ENCODE results near the gene DNAJB11. TPM values are rescaled to one million over a fixed set of nuclear protein-coding genes. Genes with fewer than 3 reads are reported as not detected.

Gene DNAJB11
- total RNA-seq, 4 donors from 2014 or later = 28.1 to 38.2 (median 31.7) TPM

- TF ChIP-seq CTCF (IDR thresholded peaks at IDR 0.05; ENCODE audit: low read depth) = no peak
Observed at GRCh38 chr3:186582541-186582940, 12.0 kb downstream of the DNAJB11 start.

- TF ChIP-seq CTCF (IDR thresholded peaks at IDR 0.05; ENCODE audit: low read depth) = no peak
Observed at GRCh38 chr3:186583831-186584230, 13.3 kb downstream of the DNAJB11 start.

- TF ChIP-seq CTCF (IDR thresholded peaks at IDR 0.05; ENCODE audit: low read depth) = no peak
Observed at GRCh38 chr3:186587183-186587582, 16.7 kb downstream of the DNAJB11 start.

- TF ChIP-seq CTCF (IDR thresholded peaks at IDR 0.05; ENCODE audit: low read depth) = no peak
Observed at GRCh38 chr3:186588632-186589031, 18.1 kb downstream of the DNAJB11 start.

- TF ChIP-seq CTCF (IDR thresholded peaks at IDR 0.05; ENCODE audit: low read depth) = no peak
Observed at GRCh38 chr3:186589121-186589520, 18.6 kb downstream of the DNAJB11 start.

- TF ChIP-seq CTCF (IDR thresholded peaks at IDR 0.05; ENCODE audit: low read depth) = no peak
Observed at GRCh38 chr3:186589856-186590579, 19.5 kb downstream of the DNAJB11 start.

- TF ChIP-seq CTCF (IDR thresholded peaks at IDR 0.05; ENCODE audit: low read depth) = no peak
Observed at GRCh38 chr3:186590580-186591295, 20.2 kb downstream of the DNAJB11 start.
